ENCODE data around the gene COPG1.

DNA sequence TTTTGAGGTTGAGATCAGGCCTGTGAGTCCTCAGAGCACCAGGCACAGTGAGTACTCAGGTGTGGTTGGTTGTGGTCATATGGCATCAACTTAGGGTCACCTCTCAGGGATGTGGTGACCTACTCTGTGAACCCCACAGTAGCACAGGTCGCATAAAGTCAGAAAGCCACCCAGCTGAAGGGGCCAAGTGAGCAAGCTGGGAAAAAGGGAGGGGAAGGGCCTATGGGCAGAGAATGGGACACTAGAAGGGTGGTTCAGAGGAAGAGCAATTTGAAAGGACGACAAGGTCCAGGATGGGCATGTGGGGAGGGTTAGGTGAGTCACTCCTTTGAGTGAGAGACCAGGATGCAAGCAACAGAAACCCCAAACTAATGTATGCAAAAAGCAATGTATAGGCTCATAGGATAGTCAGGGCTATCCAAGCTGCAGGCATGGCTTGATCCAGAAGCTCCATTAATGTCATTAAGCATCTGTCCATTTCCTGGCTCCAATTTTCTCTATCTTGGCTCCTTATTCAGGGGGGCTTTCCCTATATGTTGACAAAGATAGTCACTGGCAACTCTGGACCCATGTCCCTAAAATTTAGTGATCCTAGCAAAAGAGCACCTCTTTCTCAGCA, 62.7 kb downstream of the COPG1 start:
- no peak for TF ChIP-seq POLR2A (IDR thresholded peaks at IDR 0.05; ENCODE audit: low read length)
- TF ChIP-seq GATA1 (IDR thresholded peaks at IDR 0.05; ENCODE audit: low read depth, low read length): no peak

Measured in erythroblast (primary cell).